ENCODE data around the gene GATB. TPM values are rescaled to one million over a fixed set of nuclear protein-coding genes. Genes with fewer than 3 reads are reported as not detected.

The GATB gene
- total and polyA plus RNA-seq, 2 donors (not counting 1 experiment from before 2014, with no cell fraction given): 11.6 to 19.2 TPM

GRCh38 chr4:151785484-151786157, 24.8 kb upstream of the GATB start:
- Histone ChIP-seq H3K27me3 (replicated peaks in 1 of 4; ENCODE audit: control extremely low read depth in 1 of 4, control insufficient read depth in 3 of 4, insufficient read depth in 4 of 4, low read length in 3 of 4) (peaks cover 0 to 5% (median 4%) of the 10 kb centered on the region in 4 experiments), H4K20me1 (ENCODE audit: control insufficient read depth, insufficient read depth, low read length, poor library complexity, severe bottlenecking) (no peaks in the 10 kb centered on the region), H2AFZ (ENCODE audit: insufficient read depth, low read depth, low read length, poor library complexity, severe bottlenecking) (no peak overlapping the region), H3K4me3 (ENCODE audit: control extremely low read depth in 1 of 5, extremely low read depth in 1 of 5, insufficient read depth in 1 of 5, low read depth in 2 of 5, low read length in 4 of 5) (no peak overlapping the region), H3K4me2 (replicated peaks; ENCODE audit: low read depth, low read length, poor library complexity, severe bottlenecking) (no peak overlapping the region), H3K9ac (ENCODE audit: low read length) (no peak overlapping the region), H3K9me3 (ENCODE audit: control extremely low read depth in 1 of 3, control insufficient read depth in 2 of 3, insufficient read depth in 1 of 3, low read length in 2 of 3) (peaks cover 0 to 1% (median 0%) of the 10 kb centered on the region in 3 donors), H3K36me3 (replicated peaks in 1 of 2; ENCODE audit: control extremely low read depth in 1 of 2, control insufficient read depth in 1 of 2, extremely low read depth in 1 of 2, insufficient read depth in 2 of 2, low read length in 1 of 2) (no peaks in the 10 kb centered on the region), H3K27ac (ENCODE audit: low read length in 2 of 2) (no peak overlapping the region), H3K79me2 (ENCODE audit: control insufficient read depth, insufficient read depth, low read length) (no peaks in the 10 kb centered on the region), H3K4me1 (ENCODE audit: control insufficient read depth in 2 of 2, insufficient read depth in 2 of 2, low read length in 2 of 2) (no peaks in the 10 kb centered on the region)
- Mint-ChIP-seq H3K4me1 (no peaks in the 10 kb centered on the region), H3K4me3 (no peak overlapping the region), H3K9me3 (ENCODE audit: insufficient read depth) (peaks cover 4% of the 10 kb centered on the region), H3K27ac (no peak overlapping the region), H3K27me3 (peaks cover 38% of the 10 kb centered on the region)
- TF ChIP-seq CTCF (IDR thresholded peaks at IDR 0.05): no peak
- no peak for TF ChIP-seq EZH2 (IDR thresholded peaks at IDR 0.05; ENCODE audit: borderline replicate concordance, insufficient read depth, low read depth, low read length, poor library complexity, severe bottlenecking)
- 83% methylated on average over 3 of the region's 5 CpGs for WGBS (ENCODE audit: insufficient coverage)
- DNase-seq (no peak), ATAC-seq (ENCODE audit: low read depth) (no peak)
- POLR2A ChIA-PET: no interaction called here
- intact Hi-C loops (cut with micrococcal nuclease): no loop called here
- CTCF ChIA-PET: no interaction called here

GRCh38 chr4:151784706-151785105, 23.9 kb upstream of the GATB start:
- H3K27ac Mint-ChIP-seq: no peak overlapping the region
- H3K36me3 ChIP-seq (replicated peaks in 1 of 2; ENCODE audit: control extremely low read depth in 1 of 2, control insufficient read depth in 1 of 2, extremely low read depth in 1 of 2, insufficient read depth in 2 of 2, low read length in 1 of 2): no peaks in the 10 kb centered on the region
- H3K9me3 ChIP-seq (ENCODE audit: control extremely low read depth in 1 of 3, control insufficient read depth in 2 of 3, insufficient read depth in 1 of 3, low read length in 2 of 3): no peaks in the 10 kb centered on the region
- no peak for DNase-seq
- H3K27me3 ChIP-seq (replicated peaks in 1 of 4; ENCODE audit: control extremely low read depth in 1 of 4, control insufficient read depth in 3 of 4, insufficient read depth in 4 of 4, low read length in 3 of 4): peaks cover 0 to 5% (median 4%) of the 10 kb centered on the region in 4 experiments
- intact Hi-C loops (cut with micrococcal nuclease): no loop called here
- H3K79me2 ChIP-seq (ENCODE audit: control insufficient read depth, insufficient read depth, low read length): no peaks in the 10 kb centered on the region
- H3K4me1 ChIP-seq (ENCODE audit: control insufficient read depth in 2 of 2, insufficient read depth in 2 of 2, low read length in 2 of 2): no peaks in the 10 kb centered on the region
- no peaks in the 10 kb centered on the region for H4K20me1 ChIP-seq (ENCODE audit: control insufficient read depth, insufficient read depth, low read length, poor library complexity, severe bottlenecking)
- H3K4me2 ChIP-seq (replicated peaks; ENCODE audit: low read depth, low read length, poor library complexity, severe bottlenecking): no peak overlapping the region
- peaks cover 4% of the 10 kb centered on the region for H3K9me3 Mint-ChIP-seq (ENCODE audit: insufficient read depth)
- no peak overlapping the region for H3K4me3 Mint-ChIP-seq
- no peak for ATAC-seq (ENCODE audit: low read depth)
- H3K27me3 Mint-ChIP-seq: peaks cover 40% of the 10 kb centered on the region
- TF ChIP-seq CTCF (IDR thresholded peaks at IDR 0.05) (no peak), EZH2 (IDR thresholded peaks at IDR 0.05; ENCODE audit: borderline replicate concordance, insufficient read depth, low read depth, low read length, poor library complexity, severe bottlenecking) (no peak)
- ChIA-PET POLR2A (no interaction called here), CTCF (interaction anchor here (1.1 kb wide), 1 partner anchor 15 kb away, joined by 3 read pairs; no protein-coding TSS in a partner anchor)
- H3K4me1 Mint-ChIP-seq: no peaks in the 10 kb centered on the region
- WGBS (ENCODE audit: insufficient coverage): 70% methylated on average over 4 of the region's 5 CpGs
- no peak overlapping the region for H3K4me3 ChIP-seq (ENCODE audit: control extremely low read depth in 1 of 5, extremely low read depth in 1 of 5, insufficient read depth in 1 of 5, low read depth in 2 of 5, low read length in 4 of 5)
- H3K9ac ChIP-seq (ENCODE audit: low read length): no peak overlapping the region
- H2AFZ ChIP-seq (ENCODE audit: insufficient read depth, low read depth, low read length, poor library complexity, severe bottlenecking): no peak overlapping the region
- no peak overlapping the region for H3K27ac ChIP-seq (ENCODE audit: low read length in 2 of 2)
